ENCODE results near the gene UGT2B10. TPM values are rescaled to one million over a fixed set of nuclear protein-coding genes. Genes with fewer than 3 reads are reported as not detected.

UGT2B10 gene
- total and polyA plus RNA-seq, 2 of the 13 experiments (the other 11 are each of a cell fraction or from before 2014, with no cell fraction given), result 107 to 148 TPM

GRCh38 chr4:68864438-68865187, 48.8 kb downstream of the UGT2B10 start (continued):
- TF ChIP-seq ZNF703 (CRISPR knock-in tag; IDR thresholded peaks at IDR 0.05; ENCODE audit: borderline replicate concordance), result no peak
- peak; percentile 40; the same call in 1 of the 2 replicates for TF ChIP-seq MTA1 (CRISPR knock-in tag; IDR thresholded peaks at IDR 0.05; ENCODE audit: borderline replicate concordance)
- TF ChIP-seq ZBTB43 (CRISPR knock-in tag; conservative IDR thresholded peaks at IDR 0.05), result no peak; the same call in 1 of the 2 replicates
- peak; percentile 54; the same call in 1 of the 2 replicates for TF ChIP-seq THRA (CRISPR knock-in tag; IDR thresholded peaks at IDR 0.05; ENCODE audit: borderline replicate concordance)
- TF ChIP-seq SAP130 (CRISPR knock-in tag; IDR thresholded peaks at IDR 0.05; ENCODE audit: low read depth), result peak; percentile 55; the same call in 1 of the 2 replicates
- TF ChIP-seq RXRB (CRISPR knock-in tag; IDR thresholded peaks at IDR 0.05; ENCODE audit: borderline replicate concordance), result peak; percentile 64
- TF ChIP-seq NCOA2 (CRISPR knock-in tag; IDR thresholded peaks at IDR 0.05), result peak; percentile 82
- TF ChIP-seq MED8 (CRISPR knock-in tag; IDR thresholded peaks at IDR 0.05; ENCODE audit: insufficient replicate concordance), result no peak
- no peak for TF ChIP-seq IKZF1 (IDR thresholded peaks at IDR 0.05)
- TF ChIP-seq ELF3 (CRISPR knock-in tag; IDR thresholded peaks at IDR 0.05), result peak; percentile 64
- peak; percentile 88 for TF ChIP-seq GATAD2A (CRISPR knock-in tag; IDR thresholded peaks at IDR 0.05)
- peak; percentile 81 for TF ChIP-seq HOXA3 (CRISPR knock-in tag; IDR thresholded peaks at IDR 0.05)
- peak; percentile 64; the same call in 1 of the 2 replicates for TF ChIP-seq ETV5 (CRISPR knock-in tag; IDR thresholded peaks at IDR 0.05; ENCODE audit: borderline replicate concordance)
- no peak for TF ChIP-seq KAT7 (CRISPR knock-in tag; IDR thresholded peaks at IDR 0.05; ENCODE audit: borderline replicate concordance)
- peak; percentile 36; the same call in 1 of the 2 replicates for TF ChIP-seq DRAP1 (CRISPR knock-in tag; IDR thresholded peaks at IDR 0.05)
- peak; percentile 91 for TF ChIP-seq TEAD3 (CRISPR knock-in tag; optimal IDR thresholded peaks at IDR 0.05; ENCODE audit: borderline replicate concordance)
- peak; percentile 67 for TF ChIP-seq MAX (IDR thresholded peaks at IDR 0.05)
- peak; percentile 45; the same call in 1 of the 2 replicates for TF ChIP-seq RXRA (CRISPR knock-in tag; IDR thresholded peaks at IDR 0.05)
- peak; percentile 34; the same call in 1 of the 2 replicates for TF ChIP-seq RCOR2 (CRISPR knock-in tag; IDR thresholded peaks at IDR 0.05)
- peak; percentile 74 for TF ChIP-seq FOXP4 (CRISPR knock-in tag; IDR thresholded peaks at IDR 0.05)
- TF ChIP-seq ZNF761 (CRISPR knock-in tag; conservative IDR thresholded peaks at IDR 0.05), result no peak
- TF ChIP-seq ZNF674 (CRISPR knock-in tag; IDR thresholded peaks at IDR 0.05; ENCODE audit: low read depth), result no peak
- TF ChIP-seq ELF1 (CRISPR knock-in tag; IDR thresholded peaks at IDR 0.05), result no peak
- TF ChIP-seq ZBTB33 (CRISPR knock-in tag; IDR thresholded peaks at IDR 0.05), result 0 out of 2 replicates have a peak, but pooled peaks have one; percentile 35
